H9 (cell line): ENCODE data around the gene CDK16. TPM values are rescaled to one million over a fixed set of nuclear protein-coding genes. Genes with fewer than 3 reads are reported as not detected.

Source experiments
- DNase-seq: peaks from one replicate; pipeline ENCODE4 v3.0.0-alpha.2; 2017
- H2AFZ ChIP-seq: one replicate; pipeline ENCODE4 v1.6.1; 2013; ENCODE audit warnings: mild to moderate bottlenecking, low read length, control low read depth, moderate library complexity
- H2AK5ac ChIP-seq: 2 replicates; pipeline ENCODE4 v1.6.1; 2013; ENCODE audit warnings: low read length, control low read depth, mixed read lengths; ENCODE audit not compliant: insufficient read length
- H2BK120ac ChIP-seq: one replicate; pipeline ENCODE4 v1.6.1; 2013; ENCODE audit warnings: low read depth, mild to moderate bottlenecking, low read length, control low read depth, inconsistent platforms; ENCODE audit not compliant: poor library complexity, severe bottlenecking
- H2BK12ac ChIP-seq: 2 replicates; pipeline ENCODE4 v1.6.1; 2013; ENCODE audit warnings: low read length, control low read depth, mixed read lengths, low read depth; ENCODE audit not compliant: insufficient read length
- H2BK15ac ChIP-seq: 2 replicates; pipeline ENCODE4 v1.6.1; 2013; ENCODE audit warnings: low read depth, low read length, control low read depth
- H2BK20ac ChIP-seq: one replicate; pipeline ENCODE4 v1.6.1; 2013; ENCODE audit warnings: low read depth, mild to moderate bottlenecking, low read length, control low read depth, inconsistent platforms; ENCODE audit not compliant: poor library complexity, severe bottlenecking
- H2BK5ac ChIP-seq: 2 replicates; pipeline ENCODE4 v1.6.1; 2013; ENCODE audit warnings: low read length, control low read depth, mixed read lengths; ENCODE audit not compliant: insufficient read length
- H3K14ac ChIP-seq: 2 replicates; pipeline ENCODE4 v1.6.1; 2013; ENCODE audit warnings: low read length, control low read depth; ENCODE audit not compliant: insufficient read depth
- H3K18ac ChIP-seq: 2 replicates; pipeline ENCODE4 v1.6.1; 2013; ENCODE audit warnings: low read depth, mild to moderate bottlenecking, mixed read lengths, low read length, control low read depth; ENCODE audit not compliant: insufficient read length
- H3K23ac ChIP-seq: 2 replicates; pipeline ENCODE4 v1.6.1; 2013; ENCODE audit warnings: low read length, control low read depth, mixed read lengths, low read depth; ENCODE audit not compliant: insufficient read length
- H3K23me2 ChIP-seq: 2 replicates; pipeline ENCODE4 v1.6.1; 2013; ENCODE audit warnings: low read depth, mild to moderate bottlenecking, mixed read lengths, low read length, control low read depth; ENCODE audit not compliant: insufficient read length, poor library complexity, severe bottlenecking
- H3K27ac ChIP-seq: 2 replicates; pipeline ENCODE4 v1.5.1; 2013; ENCODE audit warnings: low read length, control low read depth, mixed read lengths, low read depth; ENCODE audit not compliant: insufficient read length
- H3K27me3 ChIP-seq: 2 replicates; pipeline ENCODE4 v1.6.1; 2013; ENCODE audit warnings: low read length, control low read depth, inconsistent platforms; ENCODE audit not compliant: insufficient read depth
- H3K4ac ChIP-seq: 2 replicates; pipeline ENCODE4 v1.6.1; 2013; ENCODE audit warnings: low read depth, mild to moderate bottlenecking, control low read depth, inconsistent platforms, low read length, moderate library complexity
- H3K4me1 ChIP-seq: 2 replicates; pipeline ENCODE4 v1.6.1; 2013; ENCODE audit warnings: low read length, control low read depth, inconsistent platforms; ENCODE audit not compliant: insufficient read depth
- H3K4me2 ChIP-seq: 2 replicates; pipeline ENCODE4 v1.6.1; 2013; ENCODE audit warnings: low read length, control low read depth, mixed read lengths; ENCODE audit not compliant: insufficient read length, insufficient read depth
- H3K56ac ChIP-seq: 2 replicates; pipeline ENCODE4 v1.6.1; 2013; ENCODE audit warnings: low read depth, mild to moderate bottlenecking, mixed read lengths, low read length, control low read depth; ENCODE audit not compliant: insufficient read length
- H3K79me1 ChIP-seq: 2 replicates; pipeline ENCODE4 v1.6.1; 2013; ENCODE audit warnings: low read depth, mild to moderate bottlenecking, moderate library complexity, low read length, control low read depth, inconsistent platforms; ENCODE audit not compliant: insufficient read depth, poor library complexity, severe bottlenecking
- H3K79me2 ChIP-seq: 2 replicates; pipeline ENCODE4 v1.6.1; 2013; ENCODE audit warnings: low read length, control low read depth, inconsistent platforms; ENCODE audit not compliant: insufficient read depth
- H3K9ac ChIP-seq: 2 replicates; pipeline ENCODE4 v1.6.1; 2013; ENCODE audit warnings: low read length, control low read depth, mixed read lengths; ENCODE audit not compliant: insufficient read length; ENCODE audit errors: extremely low read depth
- H3K9me3 ChIP-seq: one replicate; pipeline ENCODE4 v1.6.1; 2013; ENCODE audit warnings: low read depth, low read length, inconsistent platforms; ENCODE audit not compliant: control insufficient read depth
- H3T11ph ChIP-seq: one replicate; pipeline ENCODE4 v1.6.1; 2013; ENCODE audit warnings: mild to moderate bottlenecking, low read length, control low read depth, inconsistent platforms
- H4K20me1 ChIP-seq: one replicate; pipeline ENCODE4 v1.6.1; 2013; ENCODE audit not compliant: control insufficient read depth, insufficient read length, insufficient read depth
- H4K5ac ChIP-seq: 2 replicates; pipeline ENCODE4 v1.6.1; 2013; ENCODE audit warnings: low read depth, mild to moderate bottlenecking, mixed read lengths, low read length, control low read depth; ENCODE audit not compliant: insufficient read length
- H4K8ac ChIP-seq: replicated peaks from 2 replicates; pipeline ENCODE4 v1.6.1; 2013; ENCODE audit warnings: low read length, control low read depth, mixed read lengths, low read depth; ENCODE audit not compliant: insufficient read length
- H4K91ac ChIP-seq: 2 replicates; pipeline ENCODE4 v1.6.1; 2013; ENCODE audit warnings: low read depth, mild to moderate bottlenecking, moderate library complexity, mixed read lengths, low read length, control low read depth; ENCODE audit not compliant: insufficient read length
- H3K27ac Mint-ChIP-seq, 3 experiments: 2 replicates in 2 of 3; 3 replicates in 1 of 3; pipeline ENCODE4 v1.8.0; 2020 to 2021; ENCODE audit warnings: mixed read lengths in 3 of 3, mild to moderate bottlenecking in 1 of 3, moderate library complexity in 1 of 3
- H3K27me3 Mint-ChIP-seq: 2 replicates; pipeline ENCODE4 v1.8.0; 2021; ENCODE audit warnings: low read depth, mild to moderate bottlenecking, moderate library complexity, mixed read lengths
- H3K36me3 Mint-ChIP-seq, 3 experiments: 2 replicates in 2 of 3; 3 replicates in 1 of 3; pipeline ENCODE4 v1.8.0; 2020 to 2021; ENCODE audit warnings: low read depth in 3 of 3, mixed read lengths in 3 of 3; ENCODE audit not compliant: insufficient read depth in 1 of 3
- H3K4me1 Mint-ChIP-seq, 2 experiments: 2 replicates each; pipeline ENCODE4 v1.8.0; 2020; ENCODE audit warnings: mixed read lengths in 2 of 2
- H3K4me3 Mint-ChIP-seq, 2 experiments: 2 replicates in 1 of 2; 3 replicates in 1 of 2; pipeline ENCODE4 v1.8.0; 2020 to 2021; ENCODE audit warnings: mild to moderate bottlenecking in 2 of 2, mixed read lengths in 2 of 2, moderate library complexity in 1 of 2
- H3K9me3 Mint-ChIP-seq, 2 experiments: 2 replicates in 1 of 2; 3 replicates in 1 of 2; pipeline ENCODE4 v1.8.0; 2020; ENCODE audit warnings: mild to moderate bottlenecking in 2 of 2, mixed read lengths in 2 of 2, moderate library complexity in 1 of 2
- WGBS: extraction: QIAGEN DNeasy Blood & Tissue Kit; methylation state at CpG from one replicate; pipeline ENCODE4 v1.1.7; 2013; ENCODE audit warnings: missing lambda C conversion rate, low lambda C conversion rate, mixed read lengths; ENCODE audit not compliant: insufficient read length; ENCODE audit errors: extremely low coverage; 5-methylcytosine and 5-hydroxymethylcytosine counted together
- total RNA-seq: library from RNA; stranded (reverse); gene quantifications from 2 replicates; pipeline ENCODE4 v1.2.1, GENCODE V29; 2021
- TF ChIP-seq, protein P1 (sequence below): fragments of 200-600 bp; sonication (generic); conservative IDR thresholded peaks from 3 replicates; pipeline ENCODE4 v1.8.0; 2021; ENCODE audit warnings: antibody characterized with exemption, mild to moderate bottlenecking

The CDK16 gene
- total RNA-seq, 1 experiment from 2014 or later, result 226 TPM

DNA sequence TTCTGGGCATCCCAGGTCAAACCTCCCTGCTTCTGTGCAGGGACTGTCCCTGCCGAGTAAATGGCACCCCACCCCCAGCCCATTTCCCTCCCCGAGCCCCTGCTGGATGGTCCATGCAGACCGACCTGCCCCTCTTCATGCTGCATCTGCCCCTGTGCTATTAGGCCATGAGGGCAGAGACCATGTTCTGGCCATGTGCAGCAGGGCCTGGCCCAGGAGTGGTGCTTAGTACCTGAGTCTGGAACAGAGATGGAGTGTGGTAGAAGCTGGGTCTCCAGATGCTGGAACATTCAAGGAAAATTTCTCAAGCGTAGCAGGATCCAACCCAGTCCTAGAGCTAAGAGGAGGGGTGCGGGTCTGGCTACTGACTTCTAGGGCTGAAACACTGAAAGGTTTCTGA is 40.1 kb upstream of the CDK16 start:
- no peaks in the 10 kb centered on the region for H3K79me2 ChIP-seq
- no peak overlapping the region for H3K27ac ChIP-seq
- H3K56ac ChIP-seq, result no peak overlapping the region
- H4K5ac ChIP-seq, result no peak overlapping the region
- no peak overlapping the region for H2BK15ac ChIP-seq
- H3K27ac Mint-ChIP-seq, result no peak overlapping the region; a peak in 1 of 7 replicates
- no peaks in the 10 kb centered on the region for H3K4me1 ChIP-seq
- H3K4me1 Mint-ChIP-seq, result no peaks in the 10 kb centered on the region
- H3K79me1 ChIP-seq, result no peaks in the 10 kb centered on the region
- no peak for DNase-seq
- H4K20me1 ChIP-seq, result no peaks in the 10 kb centered on the region
- no peak overlapping the region for H3K9ac ChIP-seq
- no peak overlapping the region for H4K91ac ChIP-seq
- no peak overlapping the region for H2AK5ac ChIP-seq
- no peak overlapping the region for H3K18ac ChIP-seq
- H4K8ac ChIP-seq, result no peak overlapping the region
- no peak overlapping the region for H3K4ac ChIP-seq
- H3K27me3 Mint-ChIP-seq, result no peaks in the 10 kb centered on the region; the same call in 1 of the 2 replicates
- H2AFZ ChIP-seq, result no peak overlapping the region
- H3T11ph ChIP-seq, result no peak overlapping the region
- no peaks in the 10 kb centered on the region; the same call in 1 of the 2 replicates for H3K27me3 ChIP-seq
- H3K4me3 Mint-ChIP-seq, result no peak overlapping the region
- no peaks in the 10 kb centered on the region for H3K9me3 ChIP-seq
- no peak overlapping the region for H2BK5ac ChIP-seq
- peaks cover 63 to 82% of the 10 kb centered on the region in 2 experiments for H3K9me3 Mint-ChIP-seq
- no peak overlapping the region for H2BK120ac ChIP-seq
- H3K36me3 Mint-ChIP-seq, result peaks cover 50 to 80% (median 77%) of the 10 kb centered on the region in 3 experiments
- H3K4me2 ChIP-seq, result no peak overlapping the region
- H3K23me2 ChIP-seq, result no peaks in the 10 kb centered on the region
- no peak overlapping the region for H2BK12ac ChIP-seq
- no peak overlapping the region for H3K14ac ChIP-seq
- no peak overlapping the region for H2BK20ac ChIP-seq
- WGBS, result no CpG with 5 or more reads among the region's 5 CpGs
- H3K23ac ChIP-seq, result no peak overlapping the region
- TF ChIP-seq, protein P1, sequence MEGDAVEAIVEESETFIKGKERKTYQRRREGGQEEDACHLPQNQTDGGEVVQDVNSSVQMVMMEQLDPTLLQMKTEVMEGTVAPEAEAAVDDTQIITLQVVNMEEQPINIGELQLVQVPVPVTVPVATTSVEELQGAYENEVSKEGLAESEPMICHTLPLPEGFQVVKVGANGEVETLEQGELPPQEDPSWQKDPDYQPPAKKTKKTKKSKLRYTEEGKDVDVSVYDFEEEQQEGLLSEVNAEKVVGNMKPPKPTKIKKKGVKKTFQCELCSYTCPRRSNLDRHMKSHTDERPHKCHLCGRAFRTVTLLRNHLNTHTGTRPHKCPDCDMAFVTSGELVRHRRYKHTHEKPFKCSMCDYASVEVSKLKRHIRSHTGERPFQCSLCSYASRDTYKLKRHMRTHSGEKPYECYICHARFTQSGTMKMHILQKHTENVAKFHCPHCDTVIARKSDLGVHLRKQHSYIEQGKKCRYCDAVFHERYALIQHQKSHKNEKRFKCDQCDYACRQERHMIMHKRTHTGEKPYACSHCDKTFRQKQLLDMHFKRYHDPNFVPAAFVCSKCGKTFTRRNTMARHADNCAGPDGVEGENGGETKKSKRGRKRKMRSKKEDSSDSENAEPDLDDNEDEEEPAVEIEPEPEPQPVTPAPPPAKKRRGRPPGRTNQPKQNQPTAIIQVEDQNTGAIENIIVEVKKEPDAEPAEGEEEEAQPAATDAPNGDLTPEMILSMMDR, result no peak
